Effector CD8-positive, alpha-beta T cell (primary cell): ENCODE data around the gene RBPJL.

Experiments used
- DNase-seq: peaks from one replicate; lab custom pipeline; 2025; lab: John Stamatoyannopoulos, UW
- total RNA-seq, 4 experiments: gene quantifications; one replicate each; lab custom pipeline; 2026; lab: John Stamatoyannopoulos, UW

Gene RBPJL, protein sequence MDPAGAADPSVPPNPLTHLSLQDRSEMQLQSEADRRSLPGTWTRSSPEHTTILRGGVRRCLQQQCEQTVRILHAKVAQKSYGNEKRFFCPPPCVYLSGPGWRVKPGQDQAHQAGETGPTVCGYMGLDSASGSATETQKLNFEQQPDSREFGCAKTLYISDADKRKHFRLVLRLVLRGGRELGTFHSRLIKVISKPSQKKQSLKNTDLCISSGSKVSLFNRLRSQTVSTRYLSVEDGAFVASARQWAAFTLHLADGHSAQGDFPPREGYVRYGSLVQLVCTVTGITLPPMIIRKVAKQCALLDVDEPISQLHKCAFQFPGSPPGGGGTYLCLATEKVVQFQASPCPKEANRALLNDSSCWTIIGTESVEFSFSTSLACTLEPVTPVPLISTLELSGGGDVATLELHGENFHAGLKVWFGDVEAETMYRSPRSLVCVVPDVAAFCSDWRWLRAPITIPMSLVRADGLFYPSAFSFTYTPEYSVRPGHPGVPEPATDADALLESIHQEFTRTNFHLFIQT
- total RNA-seq: 0 reads per million in 4 experiments

DNA sequence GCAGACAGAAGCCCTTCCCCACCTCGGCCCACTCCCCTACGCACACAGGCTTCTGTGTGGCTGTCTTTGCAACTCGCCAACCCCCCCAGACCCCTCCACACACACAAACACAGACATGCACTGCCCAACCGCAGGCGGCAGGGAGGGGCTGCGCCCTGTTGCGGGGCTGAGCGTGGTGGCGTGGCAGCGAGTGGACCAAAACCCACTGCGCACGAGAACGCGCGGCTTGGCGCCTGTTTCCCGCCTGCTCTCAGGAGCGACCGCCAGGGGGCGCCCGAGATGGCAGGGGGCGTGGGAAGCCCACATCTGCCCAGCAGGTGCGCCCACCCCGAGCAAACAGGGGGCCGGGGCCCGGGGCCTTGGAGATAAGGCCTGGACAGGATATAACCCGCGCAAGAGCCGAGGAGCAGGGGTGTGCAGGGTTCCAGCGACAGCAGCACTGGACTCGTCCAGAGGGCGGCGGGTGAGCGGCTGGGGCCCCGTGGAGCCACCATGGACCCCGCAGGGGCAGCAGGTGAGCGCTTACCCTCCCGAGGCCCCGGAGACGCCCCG, at the start of gene RBPJL:
RBPJL (plus strand) TSS at position 410 of the 552 bp plus-strand sequence; CDS start at position 493, 83 bp downstream.
- peak; percentile 31 for DNase-seq

DNA sequence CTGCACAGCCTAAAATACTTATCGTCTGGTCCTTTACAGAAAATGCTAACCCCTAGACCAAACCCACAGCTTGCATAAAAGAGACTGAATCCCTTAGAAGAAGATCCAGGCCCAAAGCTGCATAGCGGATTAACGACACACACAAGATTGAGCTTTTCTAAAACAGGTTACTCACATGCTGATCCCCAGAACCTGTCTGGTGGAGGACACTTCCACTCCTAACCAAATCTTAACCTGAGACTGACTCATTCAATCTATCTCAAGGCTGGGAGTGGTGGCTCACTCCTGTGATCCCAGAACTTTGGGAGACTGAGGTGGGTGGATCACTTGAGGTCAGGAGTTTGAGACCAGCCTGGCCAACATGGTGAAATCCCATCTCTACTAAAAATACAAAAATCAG, 49.5 kb upstream of the RBPJL start:
- DNase-seq: no peak

DNA sequence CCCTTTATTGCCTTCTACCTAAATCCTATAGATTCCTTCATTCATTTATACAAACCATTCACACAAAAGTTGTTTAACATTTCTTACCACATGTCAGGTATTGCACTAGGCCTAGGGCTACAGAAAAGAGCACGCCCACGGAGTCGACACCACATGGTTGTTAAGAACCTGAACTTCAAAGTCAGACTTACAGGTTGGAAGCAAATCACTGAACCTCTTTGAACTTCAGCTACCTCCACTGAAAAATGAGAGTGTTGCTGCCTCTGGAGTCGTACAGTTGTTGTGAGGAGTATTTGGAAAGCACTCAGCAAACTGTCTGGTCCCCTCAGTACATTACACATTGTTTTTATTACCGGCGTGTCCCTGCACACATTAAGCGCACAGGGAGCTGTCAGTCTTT, 48.9 kb upstream of the RBPJL start:
- no peak for DNase-seq

DNA sequence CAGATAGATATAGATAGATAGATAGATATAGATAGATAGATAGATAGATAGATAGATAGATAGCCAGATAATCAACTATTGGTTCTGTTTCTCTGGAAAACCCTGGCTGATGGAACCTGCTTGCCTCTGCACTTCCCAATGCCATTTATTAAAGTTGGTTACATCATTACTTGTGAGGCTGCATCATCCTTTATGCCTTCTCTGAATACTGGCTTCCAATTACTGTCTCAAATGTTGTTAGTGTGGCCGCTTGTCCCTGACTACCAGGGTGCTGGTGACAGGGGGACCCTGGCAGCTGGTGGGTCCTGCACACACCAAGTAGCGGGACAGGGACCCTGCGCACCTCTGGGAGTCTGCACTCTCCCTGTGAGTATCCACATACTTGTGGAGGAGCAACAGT, 48.4 kb upstream of the RBPJL start:
- DNase-seq: no peak

DNA sequence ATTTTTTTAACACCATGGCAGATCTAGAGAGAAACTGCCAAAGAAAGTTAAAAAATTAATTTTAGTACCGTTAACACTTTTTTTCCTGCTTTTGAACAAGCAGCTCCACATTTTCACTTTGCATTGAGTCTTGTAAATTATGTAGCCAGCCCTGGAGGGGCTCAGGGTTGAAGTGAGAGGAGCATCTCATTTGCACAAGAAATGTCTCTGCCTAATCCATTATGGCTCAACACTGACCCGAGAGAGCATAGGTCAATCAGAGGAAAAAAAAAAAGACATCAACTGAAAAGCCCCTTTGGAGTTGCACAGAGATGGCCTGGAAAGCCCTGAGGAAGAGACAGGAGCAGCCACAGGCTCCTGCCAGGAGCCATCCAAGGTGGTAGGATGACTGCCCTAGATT, 48.0 kb upstream of the RBPJL start:
- no peak for DNase-seq

DNA sequence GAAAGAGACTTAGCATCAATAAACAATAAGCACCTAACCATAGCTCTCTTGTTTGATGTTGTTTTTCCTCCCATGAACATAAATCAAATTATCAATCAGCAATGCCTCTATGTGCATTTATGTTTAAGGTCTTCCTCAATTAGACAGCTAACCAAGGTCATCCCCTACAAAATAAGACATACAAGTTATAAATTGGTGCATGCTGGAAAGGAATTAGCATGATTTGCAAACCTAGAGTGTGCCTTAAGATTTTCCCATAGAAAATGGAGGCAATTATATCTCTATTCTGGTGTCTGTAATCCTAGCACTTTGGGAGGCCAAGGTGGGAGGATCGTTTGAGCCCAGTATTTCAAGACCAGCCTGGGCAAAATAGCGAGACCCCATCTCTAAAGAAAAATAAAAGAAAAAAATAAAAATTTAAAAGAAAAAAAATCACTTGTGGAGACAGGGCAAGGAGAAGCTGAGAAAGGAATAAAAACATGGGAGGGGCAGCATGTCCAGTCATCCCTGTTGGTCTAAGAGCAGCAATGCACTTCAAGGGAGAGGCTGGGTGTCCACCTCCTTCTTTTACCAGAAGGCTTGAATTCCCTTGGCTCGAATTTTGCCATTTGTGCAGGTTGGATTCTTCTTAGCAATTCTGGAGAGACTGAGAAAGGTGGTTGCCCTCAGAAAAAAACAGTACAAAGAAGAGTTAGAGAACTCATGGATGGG, 42.9 kb upstream of the RBPJL start:
- DNase-seq: no peak

DNA sequence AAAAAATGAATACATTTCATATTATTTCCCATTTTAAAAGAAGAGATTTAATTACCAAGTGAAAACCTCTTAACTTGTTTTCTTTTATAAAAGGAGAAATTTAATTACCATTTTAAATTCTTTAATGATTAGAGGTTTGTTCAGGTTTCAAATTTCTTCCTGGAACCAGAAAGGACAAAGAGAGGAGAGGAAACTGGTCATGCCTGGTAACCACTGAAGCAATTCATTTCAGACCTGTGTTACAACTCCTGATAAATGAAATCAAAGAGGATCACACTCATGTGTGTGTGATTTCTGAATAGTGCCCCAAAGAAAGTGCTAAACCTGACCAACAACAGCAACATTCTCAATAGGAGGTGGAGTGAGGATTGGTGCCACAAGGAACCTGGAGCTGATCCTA, 39.7 kb upstream of the RBPJL start:
- no peak for DNase-seq

DNA sequence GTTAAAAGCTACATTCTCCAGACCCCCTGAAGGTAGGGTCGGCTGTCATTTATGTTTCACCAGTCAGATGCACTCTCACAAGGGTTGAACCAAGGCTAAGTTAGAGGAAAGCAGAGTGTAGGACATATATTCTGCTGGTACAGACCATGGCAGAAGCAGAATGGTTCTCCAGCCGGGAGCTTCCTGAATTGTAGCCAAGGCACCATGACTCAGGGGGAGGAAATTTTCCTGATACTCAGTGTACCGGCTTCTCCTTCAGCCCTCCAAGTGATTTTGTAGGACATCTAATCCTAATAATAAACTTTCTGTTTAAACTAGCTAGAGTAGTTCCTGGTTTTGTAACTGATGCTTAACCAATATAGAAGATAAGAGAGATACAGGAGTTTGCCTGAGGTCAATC, 38.1 kb upstream of the RBPJL start:
- DNase-seq: no peak

DNA sequence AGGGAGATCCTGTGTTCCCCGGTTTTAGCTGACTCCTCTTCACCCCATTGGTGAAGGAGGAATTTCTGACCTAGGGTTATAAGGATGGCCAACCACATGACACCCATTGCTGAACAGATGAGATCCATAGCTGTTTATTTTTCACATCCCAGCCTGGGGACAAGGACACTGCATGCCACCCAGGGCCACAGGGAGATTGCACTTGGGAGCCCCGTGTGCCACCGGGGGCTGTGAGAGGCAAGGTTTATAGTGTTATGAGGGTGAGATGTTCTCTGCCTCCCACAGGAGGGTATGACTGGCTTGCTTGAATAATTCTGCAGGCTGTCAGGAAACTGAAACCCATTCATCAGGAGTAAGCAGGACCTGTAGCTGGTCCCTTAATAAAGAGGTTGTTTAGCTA, 37.6 kb upstream of the RBPJL start:
- no peak for DNase-seq

DNA sequence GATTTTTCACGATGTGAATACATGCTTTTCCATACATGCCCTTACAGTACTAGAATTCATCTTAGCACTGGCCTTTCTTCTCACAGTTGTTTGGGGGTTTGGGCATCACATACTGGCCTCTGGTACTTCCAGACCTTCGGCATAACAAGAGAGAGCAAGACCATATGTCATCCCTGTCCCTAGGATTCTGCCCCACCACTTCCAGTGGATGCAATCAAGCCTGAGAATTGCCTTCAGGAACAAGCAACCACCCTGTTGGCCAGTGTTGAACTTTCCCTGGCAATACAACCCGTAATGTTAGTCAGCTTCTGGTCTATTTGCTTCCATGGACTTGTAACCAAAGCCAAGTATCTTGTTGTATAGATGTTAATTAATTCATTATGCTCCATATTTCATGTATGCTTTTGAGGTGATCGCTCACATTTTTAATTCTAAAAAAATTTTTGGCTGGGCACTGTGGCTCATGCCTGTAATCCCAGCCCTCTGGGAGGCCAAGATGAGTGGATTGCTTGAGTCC, 36.8 kb upstream of the RBPJL start:
- DNase-seq: no peak

DNA sequence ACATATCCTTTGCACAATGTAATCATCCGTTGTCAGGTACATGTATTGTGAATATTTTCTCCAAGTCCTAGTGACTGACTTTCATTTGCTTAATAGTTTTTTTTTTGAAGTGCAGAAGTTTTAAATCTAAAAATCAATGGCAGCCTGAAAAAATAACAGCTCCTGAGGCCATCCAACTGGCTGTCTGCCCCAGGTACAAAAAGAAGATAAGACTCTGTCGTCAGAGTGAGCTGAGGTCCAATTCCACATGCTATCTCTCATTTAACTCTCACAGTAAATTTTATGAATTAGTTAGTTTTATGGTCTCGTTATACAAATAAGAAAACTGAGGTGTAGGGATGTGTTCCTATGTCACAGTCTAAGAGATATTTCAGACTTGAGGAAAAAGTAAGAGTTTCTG, 31.3 kb upstream of the RBPJL start:
- no peak for DNase-seq

DNA sequence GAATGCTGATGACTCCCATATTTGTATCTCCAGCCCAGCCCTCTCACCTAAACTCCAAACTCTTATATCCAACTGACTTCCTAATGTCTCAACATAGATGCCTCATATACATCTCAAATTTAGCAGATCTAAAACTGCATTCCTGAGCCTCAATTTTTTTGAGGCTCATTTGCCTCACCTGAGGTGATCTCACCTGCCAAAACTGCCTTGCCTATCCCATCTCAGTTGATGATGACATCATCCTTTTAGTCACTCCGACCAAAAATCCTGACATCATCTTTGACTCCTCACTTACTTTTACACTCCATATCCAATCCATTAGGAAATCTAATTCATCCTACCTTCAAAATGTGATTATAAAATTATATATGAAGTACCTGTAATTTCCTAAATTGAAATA, 26.6 kb upstream of the RBPJL start:
- no peak for DNase-seq

DNA sequence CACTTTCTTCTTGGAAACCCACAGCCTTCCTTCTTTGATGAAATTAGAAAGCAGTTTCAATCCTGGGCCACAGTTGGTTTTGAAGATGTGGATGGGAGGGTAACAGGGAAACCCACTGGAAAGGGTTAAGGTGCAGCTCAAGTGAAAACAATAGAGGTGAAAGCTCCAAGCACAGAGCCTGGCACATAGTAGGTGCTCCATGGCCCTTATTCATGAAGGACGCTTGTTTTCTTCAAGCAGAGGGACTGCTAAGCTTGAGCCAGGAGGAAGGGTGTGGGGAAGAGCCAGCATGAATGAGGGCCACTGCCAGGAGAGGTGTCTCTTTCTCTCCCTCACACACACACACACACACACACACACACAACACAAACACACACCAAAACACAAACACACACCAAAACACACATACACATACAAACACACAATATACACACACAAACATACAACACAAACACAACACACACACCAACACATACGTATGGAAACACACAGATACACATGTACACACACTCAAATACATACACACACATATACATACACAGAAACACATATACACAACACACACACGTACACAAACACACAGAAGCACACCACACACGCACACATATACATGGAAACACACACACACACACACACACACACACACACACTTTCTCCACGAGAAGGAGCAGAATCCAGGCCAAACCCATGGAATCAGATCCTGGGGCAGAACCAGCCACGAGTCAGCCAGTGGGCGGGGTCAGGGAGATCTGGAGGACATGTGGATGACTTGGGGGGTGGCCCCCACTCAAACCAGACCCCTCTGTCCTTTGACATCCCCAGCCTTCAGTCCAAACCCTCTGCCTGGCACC, 23.7 kb upstream of the RBPJL start:
- no peak for DNase-seq

DNA sequence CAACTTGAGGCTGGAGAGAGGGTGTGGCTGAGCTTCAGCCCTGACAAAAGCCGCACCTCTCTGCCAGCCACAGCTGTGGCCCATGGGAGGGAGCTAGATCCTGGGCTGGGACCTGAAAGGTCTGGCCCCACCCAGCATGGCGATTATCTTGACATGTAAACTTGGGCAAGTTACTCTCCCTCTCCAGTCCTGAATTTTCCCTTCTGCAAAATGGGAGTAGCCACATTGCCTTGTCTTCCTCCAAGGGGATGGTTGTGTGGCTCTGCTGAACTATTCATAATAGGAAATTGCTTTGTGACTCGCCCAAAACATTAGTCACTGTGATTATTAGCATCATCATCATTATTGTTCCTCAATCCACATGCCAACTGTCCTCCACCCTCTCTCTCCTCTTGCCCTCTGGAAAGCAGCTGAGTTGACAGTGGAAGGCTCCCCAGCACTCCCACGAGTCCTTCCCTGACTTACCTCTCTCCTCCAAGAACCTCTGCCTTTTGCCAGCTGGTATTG, 23.0 kb upstream of the RBPJL start:
- DNase-seq: no peak

DNA sequence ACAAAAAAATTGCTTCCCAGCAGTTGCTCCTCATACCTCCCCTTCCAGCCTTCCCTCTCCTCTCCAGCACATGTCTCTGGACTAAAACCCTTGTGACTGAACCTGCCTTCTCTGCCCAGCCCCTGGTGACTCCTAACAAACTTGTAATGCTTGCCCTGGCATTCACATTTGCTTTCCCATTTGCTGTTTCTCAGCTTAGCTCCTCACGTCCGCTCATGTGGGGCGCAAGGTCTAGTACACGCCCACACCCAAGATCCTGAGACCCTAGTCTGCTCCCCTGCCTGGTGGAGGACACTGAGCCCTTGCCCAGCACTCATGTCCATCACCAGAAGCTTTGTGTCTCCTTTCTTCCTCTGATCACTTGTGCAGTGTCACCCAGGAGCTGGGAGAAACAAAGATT, 18.3 kb upstream of the RBPJL start:
- DNase-seq: no peak

DNA sequence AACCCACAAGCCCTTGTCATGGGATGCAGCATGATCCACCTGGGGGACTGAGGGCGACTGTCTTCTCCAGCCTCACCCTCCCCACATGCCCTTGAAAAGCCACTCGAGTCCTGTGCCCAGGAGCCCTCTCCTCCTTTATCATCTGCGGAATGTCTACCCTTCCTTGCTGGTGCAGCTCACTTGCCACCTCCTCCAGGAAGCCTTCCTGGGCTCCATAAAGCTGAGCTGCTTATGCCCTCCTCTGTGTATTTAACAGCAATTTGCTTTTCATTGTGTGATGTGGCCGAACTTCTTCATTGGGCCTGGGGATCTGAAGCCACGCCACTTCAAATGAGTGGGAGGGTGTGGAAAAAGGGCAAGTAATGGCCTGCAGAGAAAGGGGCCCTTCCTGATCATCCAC, 17.8 kb upstream of the RBPJL start:
- DNase-seq: no peak

DNA sequence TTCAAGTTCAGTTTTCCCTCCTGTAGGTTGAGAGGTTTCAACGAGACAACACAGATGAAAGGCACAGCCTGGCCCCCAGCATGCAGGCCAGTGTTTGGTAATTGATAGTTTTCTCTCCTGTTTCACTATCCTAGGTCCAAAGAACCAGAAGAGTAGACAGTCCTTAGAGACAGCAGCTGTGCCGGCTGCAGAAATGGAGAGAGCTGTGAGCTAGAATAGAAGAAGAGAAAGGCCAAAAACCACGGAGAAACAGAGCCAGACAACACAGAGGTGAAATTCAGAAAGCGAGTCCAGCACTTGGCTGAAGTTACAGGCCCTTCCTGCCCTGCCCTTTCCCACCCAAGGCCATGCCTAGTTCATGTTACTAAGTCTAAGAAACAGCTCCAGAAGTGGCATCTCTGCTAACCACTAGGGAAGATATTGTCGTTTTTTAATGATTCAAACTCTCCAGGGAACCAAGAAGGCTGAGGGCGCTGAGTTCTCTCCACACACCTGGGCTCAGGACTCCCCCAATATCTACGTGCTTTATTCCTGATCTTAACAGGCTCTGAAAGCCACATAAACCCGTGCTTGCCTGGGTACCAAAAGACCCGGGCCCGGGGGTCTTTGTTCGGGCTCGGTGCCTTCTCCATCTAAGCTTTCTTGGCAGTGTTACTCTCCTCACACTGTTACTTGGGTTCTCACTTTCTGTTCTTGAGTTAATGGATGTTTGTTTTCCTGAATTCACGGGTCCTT, 16.5 kb upstream of the RBPJL start:
- no peak for DNase-seq

DNA sequence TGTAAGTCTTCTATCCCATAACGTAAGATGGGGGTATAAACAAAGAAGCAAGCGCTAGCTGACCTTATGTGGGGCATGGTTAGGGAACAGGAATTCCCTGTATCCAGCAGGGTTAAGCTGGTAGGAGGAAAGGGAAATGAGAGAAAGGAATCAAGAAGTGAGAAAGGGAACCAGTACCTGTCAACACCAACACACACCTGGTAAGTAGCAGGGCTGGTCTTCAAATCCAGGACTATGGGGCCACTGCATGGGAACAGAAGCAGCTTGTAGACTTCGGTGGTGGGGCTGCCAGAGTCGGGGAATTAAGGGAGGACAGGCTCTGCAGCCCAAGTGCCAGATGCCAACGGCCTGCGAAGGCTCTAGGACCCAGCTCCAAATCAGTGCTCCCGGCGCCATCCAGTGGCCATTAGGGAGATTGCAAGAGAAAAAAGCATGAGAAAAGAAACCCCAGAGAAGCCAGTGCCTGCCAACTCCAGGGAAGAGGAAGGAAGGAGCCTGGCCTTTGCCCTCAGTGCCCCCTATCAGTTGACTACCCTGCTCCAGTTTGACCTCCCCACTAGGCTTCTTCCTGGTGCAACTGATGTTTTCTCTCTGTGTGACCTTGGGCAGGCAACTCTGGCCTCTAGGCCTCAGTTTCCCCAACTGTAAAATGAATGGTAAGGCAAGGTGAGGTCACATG, 15.8 kb upstream of the RBPJL start:
- DNase-seq: peak; percentile 49

DNA sequence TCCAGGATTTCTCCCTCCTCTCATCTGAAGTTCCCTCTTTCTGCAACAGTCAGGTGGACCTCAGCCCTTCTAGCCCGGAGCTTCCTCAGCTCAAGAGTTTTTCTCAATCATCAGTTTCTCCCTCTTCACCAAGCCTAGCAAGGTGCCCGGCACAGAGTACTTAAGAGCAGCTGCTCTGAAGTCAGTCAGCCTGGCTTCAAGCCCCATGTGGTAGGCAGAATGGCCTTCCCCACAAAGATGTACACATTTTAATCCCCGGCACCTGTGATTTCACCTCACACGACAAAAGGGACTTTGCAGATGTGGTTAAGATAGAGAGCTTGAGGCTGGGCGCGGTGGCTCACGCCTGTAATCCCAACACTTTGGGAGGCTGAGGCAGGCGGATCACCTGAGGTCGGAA, 15.1 kb upstream of the RBPJL start:
- DNase-seq: no peak

DNA sequence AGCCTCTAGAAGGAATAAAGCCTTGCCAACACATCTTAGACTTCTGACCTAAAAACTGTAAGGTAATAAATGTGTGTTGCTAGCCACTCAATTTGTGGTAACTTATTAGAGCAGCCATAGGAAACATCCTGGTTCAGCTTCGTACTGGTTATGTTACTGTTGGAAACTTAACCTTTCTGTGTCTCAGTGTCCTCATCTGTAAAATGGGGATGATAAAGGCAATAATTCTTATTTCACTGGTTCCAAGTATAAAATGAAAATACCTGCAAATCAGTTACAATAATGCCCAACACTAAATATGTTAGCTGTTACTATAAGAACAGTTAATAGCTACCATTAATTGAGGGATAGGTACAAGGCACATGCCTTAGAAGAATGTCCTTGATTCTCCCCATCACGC, 14.3 kb upstream of the RBPJL start:
- no peak for DNase-seq
